HUES6 (cell line): Measurements from ENCODE around the gene GLMP.

Source experiments
- H3K27ac ChIP-seq: 2 replicates; pipeline ENCODE4 v1.7.0; 2013; ENCODE audit warnings: low read depth, mild to moderate bottlenecking, low read length, inconsistent platforms
- H3K27me3 ChIP-seq: 2 replicates; pipeline ENCODE4 v1.6.1; 2013; ENCODE audit warnings: low read length; ENCODE audit not compliant: control insufficient read depth, insufficient read depth
- H3K36me3 ChIP-seq: 2 replicates; pipeline ENCODE4 v1.6.1; 2013; ENCODE audit warnings: low read length; ENCODE audit not compliant: control insufficient read depth, insufficient read depth
- H3K4me1 ChIP-seq: 2 replicates; pipeline ENCODE4 v1.6.1; 2013; ENCODE audit warnings: low read length; ENCODE audit not compliant: control insufficient read depth, insufficient read depth
- H3K4me3 ChIP-seq: 2 replicates; pipeline ENCODE4 v1.5.1; 2013; ENCODE audit warnings: low read depth, low read length
- H3K9ac ChIP-seq: one replicate; pipeline ENCODE4 v1.6.1; 2013; ENCODE audit warnings: mild to moderate bottlenecking, low read length
- H3K9me3 ChIP-seq: 2 replicates; pipeline ENCODE4 v1.6.1; 2013; ENCODE audit warnings: low read depth, low read length; ENCODE audit not compliant: control insufficient read depth, insufficient read depth

The GLMP gene

DNA sequence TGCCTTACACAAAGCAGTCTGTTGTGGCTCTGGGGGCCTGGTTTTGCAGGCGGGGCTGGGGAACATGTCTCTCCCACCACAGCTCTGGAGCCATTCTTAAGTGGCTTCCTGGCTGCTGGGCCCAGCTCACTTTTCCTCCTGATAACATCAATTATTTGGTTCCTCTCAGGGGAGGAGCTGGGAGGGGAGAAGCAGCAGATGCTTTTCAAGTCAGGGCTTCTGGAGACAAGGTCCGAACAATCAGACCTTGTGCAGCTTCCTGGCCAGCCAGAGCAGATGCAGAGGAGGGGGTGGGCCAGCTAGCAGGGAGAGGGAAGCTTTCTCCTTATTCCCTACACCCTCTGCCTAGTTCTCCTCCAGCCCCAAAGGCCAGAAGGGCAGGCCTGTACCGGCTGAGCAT lies 44.0 kb downstream of the GLMP start:
- Histone ChIP-seq H3K4me3 (no peak overlapping the region), H3K4me1 (peaks cover 17% of the 10 kb centered on the region), H3K27ac (no peak overlapping the region), H3K9me3 (no peaks in the 10 kb centered on the region), H3K9ac (no peak overlapping the region), H3K36me3 (peaks cover 66% of the 10 kb centered on the region), H3K27me3 (no peaks in the 10 kb centered on the region)

- no peak overlapping the region for H3K27ac ChIP-seq
- H3K4me1 ChIP-seq = peaks cover 19% of the 10 kb centered on the region
- peaks cover 56% of the 10 kb centered on the region for H3K36me3 ChIP-seq
Measured at GRCh38 chr1:156249593-156249992, 45.9 kb downstream of the GLMP start.

GRCh38 chr1:156248323-156248683 lies 47.2 kb downstream of the GLMP start:
- H3K36me3 ChIP-seq = peaks cover 49% of the 10 kb centered on the region
- no peak overlapping the region for H3K9ac ChIP-seq
- peaks cover 19% of the 10 kb centered on the region for H3K4me1 ChIP-seq
- H3K27me3 ChIP-seq = no peaks in the 10 kb centered on the region
- no peak overlapping the region for H3K27ac ChIP-seq
- no peak overlapping the region for H3K4me3 ChIP-seq
- H3K9me3 ChIP-seq = no peaks in the 10 kb centered on the region

More at GRCh38 chr1:156249593-156249992, 45.9 kb downstream of the GLMP start:
- H3K9me3 ChIP-seq = no peaks in the 10 kb centered on the region
- H3K27me3 ChIP-seq = no peaks in the 10 kb centered on the region
- no peak overlapping the region for H3K9ac ChIP-seq
- no peak overlapping the region for H3K4me3 ChIP-seq

GRCh38 chr1:156247460-156248322 lies 47.8 kb downstream of the GLMP start, which contains the start of gene PAQR6:
Gene PAQR6 (minus strand): TSS chr1:156248056. CDS start chr1:156246731, 1,325 bp downstream.
- H3K4me3 ChIP-seq = no peak within 1 kb of the TSS
- H3K36me3 ChIP-seq = peaks cover 44% of the 10 kb centered on the region
- no peak within 1 kb of the TSS for H3K9ac ChIP-seq
- H3K27ac ChIP-seq = no peak within 1 kb of the TSS
- peaks cover 19% of the 10 kb centered on the region for H3K4me1 ChIP-seq
- no peaks in the 10 kb centered on the region for H3K9me3 ChIP-seq
- H3K27me3 ChIP-seq = no peaks in the 10 kb centered on the region

- no peak overlapping the region for H3K9ac ChIP-seq
- no peak overlapping the region for H3K27ac ChIP-seq
- H3K27me3 ChIP-seq = no peaks in the 10 kb centered on the region
- no peaks in the 10 kb centered on the region for H3K9me3 ChIP-seq
- H3K4me1 ChIP-seq = peaks cover 19% of the 10 kb centered on the region
- no peak overlapping the region for H3K4me3 ChIP-seq
- peaks cover 39% of the 10 kb centered on the region for H3K36me3 ChIP-seq
Measured at GRCh38 chr1:156246781-156247459, 48.6 kb downstream of the GLMP start.

GRCh38 chr1:156246241-156246780 lies 49.2 kb downstream of the GLMP start:
- H3K9me3 ChIP-seq = no peaks in the 10 kb centered on the region
- peaks cover 19% of the 10 kb centered on the region for H3K4me1 ChIP-seq
- no peak overlapping the region for H3K4me3 ChIP-seq
- H3K9ac ChIP-seq = no peak overlapping the region
- peaks cover 33% of the 10 kb centered on the region for H3K36me3 ChIP-seq
- no peak overlapping the region for H3K27ac ChIP-seq
- H3K27me3 ChIP-seq = no peaks in the 10 kb centered on the region

GRCh38 chr1:156245451-156246232 lies 49.8 kb downstream of the GLMP start:
- peaks cover 30% of the 10 kb centered on the region for H3K36me3 ChIP-seq
- no peak overlapping the region for H3K9ac ChIP-seq
- no peaks in the 10 kb centered on the region for H3K27me3 ChIP-seq
- H3K4me1 ChIP-seq = peaks cover 21% of the 10 kb centered on the region
- H3K4me3 ChIP-seq = peak overlapping the region; percentile 30; the same call in 1 of the 2 replicates
- H3K27ac ChIP-seq = no peak overlapping the region
- no peaks in the 10 kb centered on the region for H3K9me3 ChIP-seq

DNA sequence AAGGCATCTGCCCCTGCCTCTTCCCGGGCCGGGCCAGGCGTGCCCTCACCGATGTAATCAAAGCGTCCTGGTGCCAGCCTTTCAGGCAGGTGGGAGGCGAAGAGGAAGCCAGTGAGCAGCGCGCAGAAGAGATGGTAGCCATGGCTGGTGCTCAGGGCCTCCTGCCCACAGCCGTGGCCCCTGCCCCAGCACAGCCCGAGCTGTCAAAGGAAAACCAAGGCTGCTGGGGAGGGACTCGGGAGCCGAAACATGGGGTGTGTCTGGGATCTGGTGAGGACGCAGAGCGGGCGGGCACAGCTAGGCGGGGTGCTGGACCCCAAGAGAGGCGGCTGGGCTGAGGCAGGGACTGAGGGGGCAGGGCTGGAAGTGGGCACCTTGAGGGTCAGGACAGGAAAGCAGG lies 50.8 kb downstream of the GLMP start:
- peaks cover 21% of the 10 kb centered on the region for H3K4me1 ChIP-seq
- H3K4me3 ChIP-seq = no peak overlapping the region
- H3K36me3 ChIP-seq = peaks cover 25% of the 10 kb centered on the region
- H3K9me3 ChIP-seq = no peaks in the 10 kb centered on the region
- no peaks in the 10 kb centered on the region for H3K27me3 ChIP-seq
- no peak overlapping the region for H3K27ac ChIP-seq
- H3K9ac ChIP-seq = no peak overlapping the region

DNA sequence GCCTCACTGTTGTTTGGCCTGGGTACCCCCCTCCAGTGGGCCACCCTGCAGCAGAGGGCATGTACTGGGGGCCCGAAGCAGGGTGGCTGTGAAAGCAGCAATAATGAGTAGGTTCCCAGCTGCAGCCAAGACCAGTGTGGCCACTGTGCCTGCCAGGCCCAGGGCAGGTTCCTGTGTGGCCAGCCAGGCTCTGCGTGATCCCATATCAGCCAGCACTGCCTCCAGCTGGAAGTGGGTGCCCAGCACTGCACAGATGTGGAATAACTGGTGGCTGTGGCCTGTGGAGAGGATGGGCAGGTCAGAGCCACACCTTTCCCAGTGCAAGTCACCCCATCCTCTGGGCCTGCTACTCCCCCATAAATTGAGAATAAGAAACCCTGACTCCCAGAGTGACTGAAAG lies 51.4 kb downstream of the GLMP start:
- no peak overlapping the region for H3K4me3 ChIP-seq
- H3K9me3 ChIP-seq = no peaks in the 10 kb centered on the region
- peaks cover 21% of the 10 kb centered on the region for H3K4me1 ChIP-seq
- H3K36me3 ChIP-seq = peaks cover 25% of the 10 kb centered on the region
- H3K9ac ChIP-seq = no peak overlapping the region
- H3K27ac ChIP-seq = no peak overlapping the region
- H3K27me3 ChIP-seq = no peaks in the 10 kb centered on the region

- Histone ChIP-seq H3K4me1 (peaks cover 17% of the 10 kb centered on the region), H3K27ac (no peak overlapping the region), H3K9ac (no peak overlapping the region), H3K4me3 (no peak overlapping the region), H3K27me3 (no peaks in the 10 kb centered on the region), H3K36me3 (peaks cover 35% of the 10 kb centered on the region), H3K9me3 (no peaks in the 10 kb centered on the region)
Measured at GRCh38 chr1:156242738-156243137, 52.7 kb downstream of the GLMP start.
